SK-N-SH (cell line): ENCODE measurements around the gene PKNOX2.

Experiments
- CHD2 ChIP-seq: fragments of 150-350 bp; IDR thresholded peaks from 2 replicates; pipeline ENCODE4 v1.6.1; 2018; ENCODE audit warnings: low read length; ENCODE audit not compliant: partially characterized antibody
- EP300 ChIP-seq, 2 experiments: IDR thresholded peaks; 2 replicates each; pipeline versions ENCODE4 v1.4.0 to v1.6.1; 2012; ENCODE audit warnings: borderline replicate concordance in 1 of 2, low read depth in 1 of 2, low read length in 1 of 2
- FOSL2 ChIP-seq: IDR thresholded peaks from 2 replicates; pipeline ENCODE4 v1.4.0; 2012; ENCODE audit warnings: low read depth, mild to moderate bottlenecking, moderate library complexity, borderline replicate concordance
- JUND ChIP-seq: IDR thresholded peaks from 2 replicates; pipeline ENCODE4 v1.4.0; 2012
- RCOR1 ChIP-seq: fragments of 150-350 bp; IDR thresholded peaks from 2 replicates; pipeline ENCODE4 v1.6.1; 2017; ENCODE audit warnings: antibody characterized with exemption, low read length
- RFX5 ChIP-seq: IDR thresholded peaks from 2 replicates; pipeline ENCODE4 v1.6.1; 2012; ENCODE audit warnings: mild to moderate bottlenecking, improper control_type of control experiment, low read length
- SIN3A ChIP-seq: IDR thresholded peaks from 2 replicates; pipeline ENCODE4 v1.6.1; 2012; ENCODE audit warnings: low read depth, mild to moderate bottlenecking, low read length, moderate library complexity, borderline replicate concordance
- SMC3 ChIP-seq: IDR thresholded peaks from 2 replicates; pipeline ENCODE4 v1.6.1; 2012; ENCODE audit warnings: low read depth, low read length, improper control_type of control experiment
- TAF1 ChIP-seq: IDR thresholded peaks from 2 replicates; pipeline ENCODE4 v1.6.1; 2012; ENCODE audit warnings: low read depth, mild to moderate bottlenecking, low read length, moderate library complexity, borderline replicate concordance
- TF ChIP-seq, protein P1 (sequence below): fragments of 200-600 bp; sonication (generic); IDR thresholded peaks from 2 replicates; pipeline ENCODE4 v1.6.1; 2017; ENCODE audit warnings: antibody characterized with exemption, mild to moderate bottlenecking, moderate library complexity
- TF ChIP-seq, protein P2 (sequence below): IDR thresholded peaks from 2 replicates; pipeline ENCODE4 v1.4.0; 2012; ENCODE audit warnings: low read depth
- TF ChIP-seq, protein P3 (sequence below): fragments of 150-350 bp; IDR thresholded peaks from 2 replicates; pipeline ENCODE4 v1.6.1; 2017; ENCODE audit warnings: antibody characterized with exemption, low read length, low read depth, borderline replicate concordance
- TF ChIP-seq, protein P4 (sequence below): IDR thresholded peaks from 2 replicates; pipeline ENCODE4; 2012

DNA sequence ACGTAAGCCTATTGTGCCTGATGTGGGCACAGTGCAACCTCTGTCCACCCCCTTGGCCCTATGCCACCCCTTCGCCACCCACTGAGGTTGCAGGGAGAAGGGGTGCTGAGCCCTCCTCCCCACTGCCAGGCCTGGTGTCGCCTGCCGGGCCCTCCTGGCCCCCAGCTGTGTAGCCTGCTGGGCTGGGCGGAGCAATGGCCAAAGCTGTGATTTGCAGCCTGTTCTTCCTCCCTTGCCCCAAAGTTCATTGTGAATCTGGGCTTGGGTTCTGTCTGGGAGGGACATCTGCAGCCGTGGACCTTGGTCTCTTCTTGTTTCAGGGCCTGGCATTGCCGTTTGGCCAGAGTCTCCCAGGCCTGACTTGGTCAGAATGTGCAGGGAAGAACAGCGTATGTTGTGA is 121.9 kb downstream of the PKNOX2 start:
- TF ChIP-seq JUND, result no peak
- no peak for TF ChIP-seq RCOR1
- TF ChIP-seq, protein P1, sequence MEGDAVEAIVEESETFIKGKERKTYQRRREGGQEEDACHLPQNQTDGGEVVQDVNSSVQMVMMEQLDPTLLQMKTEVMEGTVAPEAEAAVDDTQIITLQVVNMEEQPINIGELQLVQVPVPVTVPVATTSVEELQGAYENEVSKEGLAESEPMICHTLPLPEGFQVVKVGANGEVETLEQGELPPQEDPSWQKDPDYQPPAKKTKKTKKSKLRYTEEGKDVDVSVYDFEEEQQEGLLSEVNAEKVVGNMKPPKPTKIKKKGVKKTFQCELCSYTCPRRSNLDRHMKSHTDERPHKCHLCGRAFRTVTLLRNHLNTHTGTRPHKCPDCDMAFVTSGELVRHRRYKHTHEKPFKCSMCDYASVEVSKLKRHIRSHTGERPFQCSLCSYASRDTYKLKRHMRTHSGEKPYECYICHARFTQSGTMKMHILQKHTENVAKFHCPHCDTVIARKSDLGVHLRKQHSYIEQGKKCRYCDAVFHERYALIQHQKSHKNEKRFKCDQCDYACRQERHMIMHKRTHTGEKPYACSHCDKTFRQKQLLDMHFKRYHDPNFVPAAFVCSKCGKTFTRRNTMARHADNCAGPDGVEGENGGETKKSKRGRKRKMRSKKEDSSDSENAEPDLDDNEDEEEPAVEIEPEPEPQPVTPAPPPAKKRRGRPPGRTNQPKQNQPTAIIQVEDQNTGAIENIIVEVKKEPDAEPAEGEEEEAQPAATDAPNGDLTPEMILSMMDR, result no peak
- no peak for TF ChIP-seq CHD2
- no peak for TF ChIP-seq EP300 (IDR thresholded peaks at IDR 0.05; ENCODE audit: borderline replicate concordance in 1 of 2, low read depth in 1 of 2, low read length in 1 of 2)
- no peak for TF ChIP-seq TAF1
- TF ChIP-seq, protein P2, sequence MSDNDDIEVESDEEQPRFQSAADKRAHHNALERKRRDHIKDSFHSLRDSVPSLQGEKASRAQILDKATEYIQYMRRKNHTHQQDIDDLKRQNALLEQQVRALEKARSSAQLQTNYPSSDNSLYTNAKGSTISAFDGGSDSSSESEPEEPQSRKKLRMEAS, result no peak
- TF ChIP-seq SMC3, result no peak
- TF ChIP-seq RFX5, result no peak
- TF ChIP-seq, protein P3, sequence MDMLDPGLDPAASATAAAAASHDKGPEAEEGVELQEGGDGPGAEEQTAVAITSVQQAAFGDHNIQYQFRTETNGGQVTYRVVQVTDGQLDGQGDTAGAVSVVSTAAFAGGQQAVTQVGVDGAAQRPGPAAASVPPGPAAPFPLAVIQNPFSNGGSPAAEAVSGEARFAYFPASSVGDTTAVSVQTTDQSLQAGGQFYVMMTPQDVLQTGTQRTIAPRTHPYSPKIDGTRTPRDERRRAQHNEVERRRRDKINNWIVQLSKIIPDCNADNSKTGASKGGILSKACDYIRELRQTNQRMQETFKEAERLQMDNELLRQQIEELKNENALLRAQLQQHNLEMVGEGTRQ, result no peak
- TF ChIP-seq, protein P4, sequence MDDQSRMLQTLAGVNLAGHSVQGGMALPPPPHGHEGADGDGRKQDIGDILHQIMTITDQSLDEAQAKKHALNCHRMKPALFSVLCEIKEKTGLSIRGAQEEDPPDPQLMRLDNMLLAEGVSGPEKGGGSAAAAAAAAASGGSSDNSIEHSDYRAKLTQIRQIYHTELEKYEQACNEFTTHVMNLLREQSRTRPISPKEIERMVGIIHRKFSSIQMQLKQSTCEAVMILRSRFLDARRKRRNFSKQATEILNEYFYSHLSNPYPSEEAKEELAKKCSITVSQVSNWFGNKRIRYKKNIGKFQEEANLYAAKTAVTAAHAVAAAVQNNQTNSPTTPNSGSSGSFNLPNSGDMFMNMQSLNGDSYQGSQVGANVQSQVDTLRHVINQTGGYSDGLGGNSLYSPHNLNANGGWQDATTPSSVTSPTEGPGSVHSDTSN, result no peak
- no peak for TF ChIP-seq FOSL2
- TF ChIP-seq SIN3A, result no peak
